Ascending aorta (tissue), 2 donors: ENCODE data around the gene UACA. TPM values are rescaled to one million over a fixed set of nuclear protein-coding genes. Genes with fewer than 3 reads are reported as not detected.

Experiments
- DNase-seq, 2 donors: peaks; one replicate each; pipeline ENCODE4 v3.0.0-alpha.2; 2019; ENCODE audit warnings: low spot score in 2 of 2
- H3K27ac ChIP-seq, 2 donors: fragments of 200-600 bp; sonication (generic); one replicate each; pipeline ENCODE4 v1.5.1; 2016 to 2017; ENCODE audit warnings: mild to moderate bottlenecking in 1 of 2
- H3K27me3 ChIP-seq: fragments of 200-600 bp; sonication (generic); one replicate; pipeline ENCODE4 v1.5.1; 2017
- H3K36me3 ChIP-seq, 2 donors: fragments of 200-600 bp; sonication (generic); one replicate each; pipeline ENCODE4 v1.5.1; 2016
- H3K4me1 ChIP-seq, 2 donors: fragments of 200-600 bp; sonication (generic); one replicate each; pipeline ENCODE4 v1.5.1; 2016 to 2017; ENCODE audit warnings: mild to moderate bottlenecking in 1 of 2
- H3K4me3 ChIP-seq, 2 donors: fragments of 200-600 bp; sonication (generic); one replicate each; pipeline ENCODE4 v1.5.1; 2016 to 2017; ENCODE audit warnings: mild to moderate bottlenecking in 1 of 2
- H3K9me3 ChIP-seq, 2 donors: fragments of 200-600 bp; sonication (generic); one replicate each; pipeline ENCODE4 v1.5.1; 2016
- intact Hi-C: fragments of 100-400 bp; cut with DNase I; formaldehyde crosslinking; loops from one replicate; pipeline ENCODE4 v1.15.1; 2023
- total RNA-seq: library from RNA; depleted of rRNA; stranded (reverse); fragments of >200 nt; gene quantifications from one replicate; pipeline ENCODE4 v1.1.0, GENCODE V29; 2016
- TF ChIP-seq, protein P1 (sequence below), 3 experiments: fragments of 200-600 bp in 2 of 3; fragments of 450-650 bp in 1 of 3; sonication (generic) in 2 of 3; IDR thresholded peaks; one replicate each; pipeline ENCODE4 v1.5.1; 2016 to 2019; ENCODE audit warnings: antibody characterized with exemption in 3 of 3, mild to moderate bottlenecking in 1 of 3, moderate library complexity in 1 of 3

The UACA gene
- total RNA-seq, 1 donor from 2014 or later, result 34.0 TPM

GRCh38 chr15:70647396-70647795, 116.0 kb downstream of the UACA start:
- Histone ChIP-seq H3K4me1 (peaks cover 0 to 5% of the 10 kb centered on the region in 2 donors), H3K27me3 (no peaks in the 10 kb centered on the region), H3K4me3 (no peak overlapping the region), H3K27ac (no peak overlapping the region), H3K9me3 (no peaks in the 10 kb centered on the region), H3K36me3 (no peaks in the 10 kb centered on the region)
- TF ChIP-seq, protein P1, sequence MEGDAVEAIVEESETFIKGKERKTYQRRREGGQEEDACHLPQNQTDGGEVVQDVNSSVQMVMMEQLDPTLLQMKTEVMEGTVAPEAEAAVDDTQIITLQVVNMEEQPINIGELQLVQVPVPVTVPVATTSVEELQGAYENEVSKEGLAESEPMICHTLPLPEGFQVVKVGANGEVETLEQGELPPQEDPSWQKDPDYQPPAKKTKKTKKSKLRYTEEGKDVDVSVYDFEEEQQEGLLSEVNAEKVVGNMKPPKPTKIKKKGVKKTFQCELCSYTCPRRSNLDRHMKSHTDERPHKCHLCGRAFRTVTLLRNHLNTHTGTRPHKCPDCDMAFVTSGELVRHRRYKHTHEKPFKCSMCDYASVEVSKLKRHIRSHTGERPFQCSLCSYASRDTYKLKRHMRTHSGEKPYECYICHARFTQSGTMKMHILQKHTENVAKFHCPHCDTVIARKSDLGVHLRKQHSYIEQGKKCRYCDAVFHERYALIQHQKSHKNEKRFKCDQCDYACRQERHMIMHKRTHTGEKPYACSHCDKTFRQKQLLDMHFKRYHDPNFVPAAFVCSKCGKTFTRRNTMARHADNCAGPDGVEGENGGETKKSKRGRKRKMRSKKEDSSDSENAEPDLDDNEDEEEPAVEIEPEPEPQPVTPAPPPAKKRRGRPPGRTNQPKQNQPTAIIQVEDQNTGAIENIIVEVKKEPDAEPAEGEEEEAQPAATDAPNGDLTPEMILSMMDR (IDR thresholded peaks at IDR 0.05), result no peak
- DNase-seq, result no peak
- intact Hi-C loops, result no loop called here

DNA sequence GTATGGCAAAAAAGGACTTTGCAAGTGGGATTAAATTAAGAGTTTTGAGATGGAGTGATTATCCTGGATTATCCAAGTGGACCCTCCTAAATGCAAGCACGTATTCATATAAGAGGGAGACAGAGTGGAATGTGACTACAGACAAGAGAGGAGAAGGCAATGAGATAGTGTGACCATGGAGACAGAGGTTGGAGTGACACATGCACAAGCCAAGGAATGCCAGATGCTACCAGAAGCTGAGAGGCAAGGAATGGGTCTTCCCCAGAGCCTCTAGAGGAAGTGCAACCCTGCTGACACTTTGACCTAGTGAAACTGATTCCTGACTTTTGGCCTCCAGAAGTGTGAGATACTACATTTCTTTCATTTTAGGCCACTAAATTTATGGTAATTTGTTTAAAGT, 117.2 kb downstream of the UACA start:
- no peaks in the 10 kb centered on the region for H3K9me3 ChIP-seq
- intact Hi-C loops, result no loop called here
- H3K27ac ChIP-seq, result no peak overlapping the region
- no peak overlapping the region for H3K4me3 ChIP-seq
- no peaks in the 10 kb centered on the region for H3K36me3 ChIP-seq
- DNase-seq, result no peak
- H3K27me3 ChIP-seq, result no peaks in the 10 kb centered on the region
- H3K4me1 ChIP-seq, result peaks cover 0 to 5% of the 10 kb centered on the region in 2 donors
- TF ChIP-seq, protein P1 (IDR thresholded peaks at IDR 0.05), result no peak

DNA sequence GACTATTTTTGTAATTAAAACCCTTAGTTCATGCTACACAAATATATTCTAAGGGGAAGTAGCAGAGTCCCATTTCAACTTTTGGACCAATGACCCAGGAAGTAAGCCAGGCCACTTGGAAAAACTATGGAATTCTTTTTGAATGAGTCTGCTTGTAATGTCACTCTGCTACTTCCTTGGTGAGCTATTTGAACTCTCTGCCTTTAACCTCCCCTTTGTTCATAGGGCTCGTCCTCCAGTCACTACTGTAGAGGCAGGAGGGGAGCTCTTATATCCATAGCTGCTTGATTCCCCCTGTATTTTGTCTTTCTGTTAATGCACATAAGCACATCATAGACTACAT, 119.6 kb downstream of the UACA start:
- Histone ChIP-seq H3K4me1 (peaks cover 0 to 5% of the 10 kb centered on the region in 2 donors), H3K4me3 (no peak overlapping the region), H3K27ac (no peak overlapping the region), H3K9me3 (no peaks in the 10 kb centered on the region), H3K27me3 (no peaks in the 10 kb centered on the region), H3K36me3 (no peaks in the 10 kb centered on the region)
- DNase-seq, result no peak
- intact Hi-C loops, result no loop called here
- TF ChIP-seq, protein P1 (IDR thresholded peaks at IDR 0.05), result no peak

GRCh38 chr15:70643106-70643782, 120.1 kb downstream of the UACA start:
- H3K9me3 ChIP-seq, result no peaks in the 10 kb centered on the region
- no peaks in the 10 kb centered on the region for H3K36me3 ChIP-seq
- DNase-seq, result no peak
- no peak overlapping the region for H3K27ac ChIP-seq
- peaks cover 0 to 5% of the 10 kb centered on the region in 2 donors for H3K4me1 ChIP-seq
- TF ChIP-seq, protein P1 (IDR thresholded peaks at IDR 0.05), result no peak
- no peaks in the 10 kb centered on the region for H3K27me3 ChIP-seq
- intact Hi-C loops, result no loop called here
- no peak overlapping the region for H3K4me3 ChIP-seq

DNA sequence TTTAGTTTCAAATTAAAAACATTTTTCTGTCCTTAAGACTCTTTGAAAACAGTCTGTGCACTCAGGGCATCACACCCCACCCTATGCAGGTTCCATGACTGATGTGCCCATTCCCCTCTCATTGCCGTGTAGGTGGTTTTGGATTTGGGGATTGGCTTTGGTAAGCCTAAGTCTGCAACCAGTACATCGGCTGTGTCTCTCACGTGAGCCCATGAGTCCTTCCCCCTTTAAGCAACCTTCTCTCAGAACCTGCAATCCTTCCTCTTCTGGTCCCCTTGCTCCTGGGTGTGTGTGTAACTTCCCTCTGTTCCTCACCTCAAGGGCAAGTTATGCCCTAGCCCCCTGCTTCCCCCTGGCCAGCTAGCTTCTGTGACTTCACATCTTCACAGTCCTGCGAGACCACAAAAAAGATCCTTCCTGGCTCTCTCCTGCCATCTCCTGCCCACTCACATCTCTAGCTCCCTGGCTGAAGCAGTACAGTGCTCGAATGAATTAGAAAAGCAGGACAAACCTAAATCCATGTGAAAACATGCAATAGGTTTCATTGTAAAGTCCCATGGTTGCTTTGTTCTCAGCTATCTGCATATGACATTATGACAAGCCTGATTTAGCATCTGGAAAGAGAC, 126.7 kb downstream of the UACA start:
- no peak for DNase-seq
- intact Hi-C loops, result no loop called here
- no peaks in the 10 kb centered on the region for H3K4me1 ChIP-seq
- no peaks in the 10 kb centered on the region for H3K27me3 ChIP-seq
- H3K27ac ChIP-seq, result no peak overlapping the region
- H3K9me3 ChIP-seq, result no peaks in the 10 kb centered on the region
- TF ChIP-seq, protein P1 (IDR thresholded peaks at IDR 0.05), result no peak
- peaks cover 0 to 2% of the 10 kb centered on the region in 2 donors for H3K36me3 ChIP-seq
- H3K4me3 ChIP-seq, result no peak overlapping the region
